K562 (cell line): Measurements from ENCODE around the gene GNG7. TPM values are rescaled to one million over a fixed set of nuclear protein-coding genes. Genes with fewer than 3 reads are reported as not detected.

Experiments
- ATAC-seq: fragments of 200-7000 bp; cut with Tn5 transposase; 3 replicates; pipeline ENCODE4 v1.9.1; 2020; ENCODE audit warnings: moderate library complexity
- BruUV-seq: library from RNA; stranded (reverse); fragments of 400-500 nt; replicated peaks from 2 replicates; lab custom pipeline; 2021; lab: Mats Ljungman, UMichigan
- CTCF ChIA-PET: fragments of 300-600 bp; formaldehyde crosslinking; extraction: SDS; loops from one replicate; lab custom pipeline; 2021; ENCODE audit warnings: low intra/inter-chr PET ratio; lab: Yijun Ruan, JAX
- POLR2A ChIA-PET: fragments of 300-600, 350-650 bp; sonication (Branson Sonifier 250); formaldehyde crosslinking; extraction: SDS; loops from one replicate; lab custom pipeline; 2021; ENCODE audit warnings: antibody characterized with exemption, inconsistent platforms; lab: Yijun Ruan, JAX
- DNase-seq, 4 experiments: peaks; one replicate each; pipeline versions ENCODE4 v3.0.0 to v3.0.0-alpha.2; 2011 to 2018; ENCODE audit warnings: low spot score in 3 of 4, mixed read lengths in 3 of 4; ENCODE audit errors: extremely low read depth in 1 of 4
- FAIRE-seq: peaks from 2 replicates; lab custom pipeline; 2011; peaks lifted over from hg19 to GRCh38; lab: Jason Lieb, UNC
- H2AFZ ChIP-seq: 2 replicates; pipeline ENCODE4 v1.6.0; 2011; ENCODE audit warnings: low read depth, low read length, control low read depth, inconsistent platforms
- H3K27ac ChIP-seq: fragments of 200-600 bp; 3 replicates; pipeline ENCODE4 v1.8.0; 2011; ENCODE audit warnings: low read depth, mild to moderate bottlenecking, control low read depth, inconsistent platforms, low read length, moderate library complexity, mixed read lengths; ENCODE audit errors: extremely low read depth
- H3K27me3 ChIP-seq, 2 experiments: fragments of 300-600 bp in 1 of 2; 2 replicates in 1 of 2; 3 replicates in 1 of 2; pipeline versions ENCODE4 v1.6.0 to v1.8.0; 2011; ENCODE audit warnings: inconsistent platforms in 2 of 2, low read length in 2 of 2, mild to moderate bottlenecking in 1 of 2, mixed read lengths in 1 of 2, moderate library complexity in 1 of 2; ENCODE audit not compliant: control insufficient read depth in 2 of 2, insufficient read depth in 2 of 2
- H3K36me3 ChIP-seq: fragments of 300-600 bp; 3 replicates; pipeline ENCODE4 v1.8.0; 2011; ENCODE audit warnings: mild to moderate bottlenecking, low read length, inconsistent platforms; ENCODE audit not compliant: control insufficient read depth, insufficient read depth
- H3K4me1 ChIP-seq, 2 experiments: fragments of 200-600 bp in 1 of 2; replicated peaks in 1 of 2; 2 replicates in 1 of 2; 3 replicates in 1 of 2; pipeline versions ENCODE4 v1.5.1 to v1.8.0; 2011; ENCODE audit warnings: inconsistent platforms in 2 of 2, low read length in 2 of 2, mild to moderate bottlenecking in 1 of 2, mixed read lengths in 1 of 2, moderate library complexity in 1 of 2; ENCODE audit not compliant: control insufficient read depth in 2 of 2, insufficient read depth in 2 of 2
- H3K4me2 ChIP-seq: 2 replicates; pipeline ENCODE4 v1.6.1; 2011; ENCODE audit warnings: low read length, control low read depth, inconsistent platforms, mixed read lengths; ENCODE audit not compliant: insufficient read depth
- H3K4me3 ChIP-seq: fragments of 200-600 bp; sonication (generic), shearing (Covaris generic); 2 replicates; pipeline ENCODE4 v1.5.1; 2016; ENCODE audit warnings: control low read depth, inconsistent platforms
- H3K79me2 ChIP-seq: fragments of 200-600 bp; 3 replicates; pipeline ENCODE4 v1.8.0; 2011; ENCODE audit warnings: low read length, inconsistent platforms; ENCODE audit not compliant: control insufficient read depth, insufficient read depth
- H3K9ac ChIP-seq, 2 experiments: 2 replicates each; pipeline versions ENCODE4 v1.6.0 to v1.6.1; 2011; ENCODE audit warnings: low read depth in 2 of 2, low read length in 2 of 2, control low read depth in 1 of 2, inconsistent platforms in 1 of 2, mild to moderate bottlenecking in 1 of 2, mixed read lengths in 1 of 2; ENCODE audit not compliant: insufficient read depth in 1 of 2
- H3K9me1 ChIP-seq: one replicate; pipeline ENCODE4 v1.6.0; 2011; ENCODE audit warnings: inconsistent platforms, mild to moderate bottlenecking, low read length, moderate library complexity; ENCODE audit not compliant: control insufficient read depth, insufficient read depth
- H3K9me3 ChIP-seq: replicated peaks from 2 replicates; pipeline ENCODE4 v1.5.1; 2011; ENCODE audit warnings: low read depth, low read length, inconsistent platforms; ENCODE audit not compliant: control insufficient read depth, insufficient read depth
- H4K20me1 ChIP-seq: replicated peaks from 2 replicates; pipeline ENCODE4 v1.6.1; 2011; ENCODE audit warnings: low read length, inconsistent platforms, mixed read lengths; ENCODE audit not compliant: control insufficient read depth, insufficient read depth
- ARHGAP35 ChIP-seq: fragments of 450-650 bp; IDR thresholded peaks from 2 replicates; pipeline ENCODE4 v1.6.1; 2018; ENCODE audit not compliant: partially characterized antibody
- ASH1L ChIP-seq: fragments of 450-650 bp; IDR thresholded peaks from 2 replicates; pipeline ENCODE4 v1.6.1; 2018; ENCODE audit warnings: borderline replicate concordance, mild to moderate bottlenecking, low read depth; ENCODE audit not compliant: partially characterized antibody
- BACH1 ChIP-seq: fragments of 200-800 bp; sonication (Bioruptor generic); IDR thresholded peaks from 2 replicates; pipeline ENCODE4 v1.6.1; 2016; ENCODE audit warnings: missing genetic modification characterization, missing compliant biosample characterization
- FOXM1 ChIP-seq, 2 experiments: fragments of 450-650 bp in 1 of 2; sonication (generic) in 1 of 2; formaldehyde crosslinking in 1 of 2; IDR thresholded peaks; 2 replicates each; pipeline versions ENCODE4 v1.6.1 to v1.9.0; 2017 to 2022; ENCODE audit warnings: low read depth in 2 of 2, mild to moderate bottlenecking in 2 of 2, missing genetic modification reagents in 1 of 2, moderate library complexity in 1 of 2
- MLX ChIP-seq, 2 experiments: fragments of 450-650 bp in 1 of 2; sonication (generic) in 1 of 2; formaldehyde crosslinking; conservative IDR thresholded peaks; 2 replicates each; pipeline versions ENCODE4 v1.4.0 to v1.8.1; 2020 to 2022; ENCODE audit warnings: mild to moderate bottlenecking in 1 of 2, missing genetic modification reagents in 1 of 2
- NFE2L1 ChIP-seq: fragments of 450-650 bp; IDR thresholded peaks from 2 replicates; pipeline ENCODE4 v1.6.1; 2016; ENCODE audit warnings: missing genetic modification characterization, low read depth, mild to moderate bottlenecking, missing compliant biosample characterization, moderate library complexity, borderline replicate concordance
- RBM25 ChIP-seq: fragments of 200-400 bp; formaldehyde crosslinking; IDR thresholded peaks from 2 replicates; pipeline ENCODE4 v1.6.1; 2018; ENCODE audit warnings: low read length, low read depth, moderate library complexity; ENCODE audit not compliant: severe bottlenecking
- SIRT6 ChIP-seq: IDR thresholded peaks from one replicate; pipeline ENCODE4 v1.6.1; 2012; ENCODE audit warnings: low read depth, mild to moderate bottlenecking, control low read depth, inconsistent platforms, low read length, moderate library complexity
- THRAP3 ChIP-seq: fragments of 450-650 bp; IDR thresholded peaks from 2 replicates; pipeline ENCODE4 v1.6.1; 2016; ENCODE audit warnings: mild to moderate bottlenecking, inconsistent platforms, borderline replicate concordance
- ZFP36 ChIP-seq: fragments of 150-350 bp; IDR thresholded peaks from 2 replicates; pipeline ENCODE4 v1.6.1; 2018; ENCODE audit warnings: low read length, low read depth; ENCODE audit not compliant: partially characterized antibody
- ZNF134 ChIP-seq: fragments of 250-450 bp; sonication (Bioruptor Pico); conservative IDR thresholded peaks from 2 replicates; pipeline ENCODE4 v1.4.0; 2020
- ZNF263 ChIP-seq: sonication (generic); formaldehyde crosslinking; IDR thresholded peaks from 2 replicates; pipeline ENCODE4 v1.8.0; 2022; ENCODE audit warnings: mild to moderate bottlenecking, missing genetic modification reagents, borderline replicate concordance
- WGBS: fragments of 100-300 bp; shearing (Covaris generic); methylation state at CpG from one replicate; pipeline ENCODE4 v1.1.6; 2016; ENCODE audit warnings: low coverage, mixed read lengths; ENCODE audit not compliant: insufficient coverage; ENCODE audit errors: missing lambda C conversion rate; 5-methylcytosine and 5-hydroxymethylcytosine counted together
- in situ Hi-C: fragments of 300-500 bp; cut with MboI; formaldehyde crosslinking; loops from 4 replicates; pipeline ENCODE4 v1.15.0; 2018; ENCODE audit warnings: inconsistent platforms, mixed read lengths
- intact Hi-C: fragments of 100-400 bp; cut with micrococcal nuclease; formaldehyde crosslinking; loops from 2 replicates; pipeline ENCODE4 v1.14.2; 2022
- polyA plus RNA-seq, 8 experiments: library from polyadenylated mRNA; depleted of rRNA in 4 of 8; stranded (reverse) in 5 of 8; unstranded in 3 of 8; fragments of >200 nt; fragmentation: Nextera tagmentation in 2 of 8; fragmentation: Illumina TruSeq in 1 of 8; extraction: Ambion mirVana in 2 of 8; extraction: Trizol in 1 of 8; gene quantifications; 2 replicates each; pipeline versions ENCODE4 v1.2.1 to v1.2.3, GENCODE V29; 2011 to 2014; ENCODE audit warnings: inconsistent platforms in 1 of 8, missing spikeins in 1 of 8
- total RNA-seq, 7 experiments: library from RNA; depleted of rRNA in 6 of 7; stranded (reverse); fragments of >200 nt in 6 of 7; fragmentation: Illumina TruSeq in 2 of 7; extraction: Trizol in 2 of 7; gene quantifications; 2 replicates each; pipeline versions ENCODE4 v1.2.1 to v1.2.3, GENCODE V29; 2011 to 2021; ENCODE audit warnings: low replicate concordance in 1 of 7

Gene GNG7
- total and polyA plus RNA-seq, 9 of the 15 experiments (the other 6 are each of a cell fraction or from before 2014, with no cell fraction given) = 0.01 to 0.20 (median 0.06) TPM; not detected in 1

- Histone ChIP-seq H3K9ac (no peak overlapping the region), H3K79me2 (no peaks in the 10 kb centered on the region), H2AFZ (no peak overlapping the region), H3K27me3 (peaks cover 5 to 31% of the 10 kb centered on the region in 2 experiments; a peak in 4 of 5 replicates), H3K27ac (no peak overlapping the region), H3K36me3 (no peaks in the 10 kb centered on the region), H3K4me2 (no peak overlapping the region), H3K9me3 (no peaks in the 10 kb centered on the region), H3K9me1 (no peaks in the 10 kb centered on the region), H3K4me3 (no peak overlapping the region), H4K20me1 (peaks cover 6% of the 10 kb centered on the region; the same call in 1 of the 2 replicates), H3K4me1 (peaks cover 0 to 27% of the 10 kb centered on the region in 2 experiments; a peak in 3 of 5 replicates)
- BruUV-seq = no TSS peak
- in situ Hi-C loops = no loop called here
- TF ChIP-seq FOXM1 (IDR thresholded peaks at IDR 0.05; ENCODE audit: low read depth) = peak; percentile 45; the same call in 1 of the 2 replicates
- no peak for TF ChIP-seq FOXM1 (CRISPR knock-in tag; IDR thresholded peaks at IDR 0.05; ENCODE audit: low read depth)
- no peak for TF ChIP-seq ARHGAP35
- peak; percentile 34 for TF ChIP-seq RBM25
- no peak for TF ChIP-seq ZNF263 (CRISPR knock-in tag)
- no peak for TF ChIP-seq NFE2L1 (tag)
- TF ChIP-seq ZNF134 = peak; percentile 96
- TF ChIP-seq MLX (CRISPR knock-in tag; conservative IDR thresholded peaks at IDR 0.05) = no peak
- TF ChIP-seq ZFP36 = peak; percentile 47
- TF ChIP-seq SIRT6 = no peak
- no peak for TF ChIP-seq THRAP3
- TF ChIP-seq ASH1L = no peak
- no peak for TF ChIP-seq BACH1 (tag)
- no peak for FAIRE-seq
- no peak for ATAC-seq
- 47% methylated on average over 6 of the region's 6 CpGs for WGBS
- POLR2A ChIA-PET = interaction anchor here (1.0 kb wide), 1 partner anchor 20 kb away, joined by 3 read pairs; no protein-coding TSS in a partner anchor
- CTCF ChIA-PET = no interaction called here
- no peak for DNase-seq
- intact Hi-C loops = no loop called here
Observed at GRCh38 chr19:2519482-2519881, 183.0 kb downstream of the GNG7 start.
